ENCODE data around the gene TMEM156.
"Not testable (repeated sequence)": the region's sequence is repeated elsewhere in the genome, so short reads cannot be mapped to it uniquely, and the experiment has no call there.

Gene TMEM156

GRCh38 chr4:39037491-39037825 lies 5.2 kb upstream of the TMEM156 start:
- no peak for TF ChIP-seq CTCF (IDR thresholded peaks at IDR 0.05; ENCODE audit: low read length, missing control alignments)
- DNase-seq (ENCODE audit: low read depth), result peak; percentile 40

GRCh38 chr4:39036172-39036571 lies 4.0 kb upstream of the TMEM156 start:
- DNase-seq (ENCODE audit: low read depth), result peak; percentile 65
- no peak for TF ChIP-seq CTCF (IDR thresholded peaks at IDR 0.05; ENCODE audit: low read length, missing control alignments)
- H3K4me3 ChIP-seq (replicated peaks; ENCODE audit: low read depth, low read length), result no peak overlapping the region

More at GRCh38 chr4:39037491-39037825, 5.2 kb upstream of the TMEM156 start:
- H3K4me3 ChIP-seq (replicated peaks; ENCODE audit: low read depth, low read length), result no peak overlapping the region

- DNase-seq (ENCODE audit: low read depth), result not testable (repeated sequence)
- H3K4me3 ChIP-seq (replicated peaks; ENCODE audit: low read depth, low read length), result peak overlapping the region; percentile 28
Measured at GRCh38 chr4:39031590-39032020, 604 bp downstream of the TMEM156 start.

- DNase-seq (ENCODE audit: low read depth), result peak; percentile 44
- peak overlapping the region; percentile 28 for H3K4me3 ChIP-seq (replicated peaks; ENCODE audit: low read depth, low read length)
- no peak for TF ChIP-seq CTCF (IDR thresholded peaks at IDR 0.05; ENCODE audit: low read length, missing control alignments)
Measured at GRCh38 chr4:39030725-39031124, 1.5 kb downstream of the TMEM156 start.

GRCh38 chr4:39029752-39030694 lies 2.2 kb downstream of the TMEM156 start:
- peak overlapping the region; percentile 28 for H3K4me3 ChIP-seq (replicated peaks; ENCODE audit: low read depth, low read length)
- no peak for DNase-seq (ENCODE audit: low read depth)
- peak; percentile 1 for TF ChIP-seq CTCF (IDR thresholded peaks at IDR 0.05; ENCODE audit: low read length, missing control alignments)

- no peak for TF ChIP-seq CTCF (IDR thresholded peaks at IDR 0.05; ENCODE audit: low read length, missing control alignments)
- H3K4me3 ChIP-seq (replicated peaks; ENCODE audit: low read depth, low read length), result peak overlapping the region; percentile 2
- no peak for DNase-seq (ENCODE audit: low read depth)
Measured at GRCh38 chr4:39026096-39026495, 6.1 kb downstream of the TMEM156 start.

GRCh38 chr4:39025552-39026085 lies 6.6 kb downstream of the TMEM156 start:
- TF ChIP-seq CTCF (IDR thresholded peaks at IDR 0.05; ENCODE audit: low read length, missing control alignments), result no peak
- DNase-seq (ENCODE audit: low read depth), result peak; percentile 89
- H3K4me3 ChIP-seq (replicated peaks; ENCODE audit: low read depth, low read length), result peak overlapping the region; percentile 8
